Stimulated activated CD4-positive, alpha-beta T cell treated with anti-CD3 and anti-CD28 coated beads, TNF-alpha, amount 100 ng/mL, for 48 hours (primary cell): ENCODE measurements around the gene ZNG1B.
"Not testable (repeated sequence)": the region's sequence is repeated elsewhere in the genome, so short reads cannot be mapped to it uniquely, and the experiment has no call there.

Experiments
- DNase-seq, 3 donors: peaks; one replicate each; pipeline ENCODE4 v3.0.0-alpha.2; 2020; ENCODE audit warnings: low read depth in 3 of 3

The ZNG1B gene

DNA sequence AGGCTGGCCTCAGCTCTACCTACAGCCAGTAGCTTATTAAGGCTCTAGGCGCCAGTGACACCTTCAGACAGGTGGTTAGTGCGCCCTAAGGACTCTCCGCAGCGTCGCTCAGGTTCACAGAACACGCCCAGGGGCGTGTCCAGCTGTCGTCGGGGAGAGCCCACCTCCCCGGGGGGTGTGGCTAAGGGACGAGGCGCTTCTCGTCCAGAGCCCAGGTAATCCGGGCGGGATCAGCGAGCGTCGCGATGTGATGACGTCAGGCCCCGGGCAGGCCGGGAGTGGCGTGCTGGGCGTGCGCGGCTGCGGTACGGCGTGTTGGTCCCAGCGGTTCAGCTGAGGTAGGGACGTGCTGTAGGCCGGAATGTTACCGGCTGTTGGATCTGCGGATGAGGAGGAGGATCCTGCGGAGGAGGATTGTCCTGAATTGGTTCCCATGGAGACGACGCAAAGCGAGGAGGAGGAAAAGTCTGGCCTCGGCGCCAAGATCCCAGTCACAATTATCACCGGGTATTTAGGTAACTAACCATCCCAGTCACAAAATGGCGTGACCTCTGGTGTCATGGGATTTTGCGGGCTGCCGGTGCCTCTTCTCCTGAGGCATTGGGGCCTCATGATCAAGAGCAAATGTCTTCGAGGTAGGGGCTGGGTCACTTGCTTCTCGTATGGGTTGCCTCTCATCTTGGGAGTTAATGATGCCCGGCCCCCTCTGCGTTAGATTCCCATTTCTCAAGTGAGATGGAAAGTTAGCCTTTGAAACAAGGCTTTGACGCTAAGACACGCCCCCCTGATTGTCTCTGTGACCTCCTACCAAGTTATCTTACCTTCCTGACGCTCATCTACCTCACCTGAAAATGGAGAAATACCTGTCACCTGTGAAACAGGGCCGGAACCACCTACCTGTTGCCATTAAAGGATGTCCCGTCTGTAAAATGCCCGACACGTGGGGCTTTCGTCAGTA lies at the start of gene ZNG1B:
TSS of gene ZNG1B (plus strand) at position 184 of the 958 bp plus-strand sequence. CDS start at position 362, 178 bp downstream.
- peak; percentile 31 to 66 (median 56) for DNase-seq

GRCh38 chr2:113390124-113390849 lies 47.2 kb upstream of the ZNG1B start:
- DNase-seq: peak; percentile 16 to 33 (median 30)

DNA sequence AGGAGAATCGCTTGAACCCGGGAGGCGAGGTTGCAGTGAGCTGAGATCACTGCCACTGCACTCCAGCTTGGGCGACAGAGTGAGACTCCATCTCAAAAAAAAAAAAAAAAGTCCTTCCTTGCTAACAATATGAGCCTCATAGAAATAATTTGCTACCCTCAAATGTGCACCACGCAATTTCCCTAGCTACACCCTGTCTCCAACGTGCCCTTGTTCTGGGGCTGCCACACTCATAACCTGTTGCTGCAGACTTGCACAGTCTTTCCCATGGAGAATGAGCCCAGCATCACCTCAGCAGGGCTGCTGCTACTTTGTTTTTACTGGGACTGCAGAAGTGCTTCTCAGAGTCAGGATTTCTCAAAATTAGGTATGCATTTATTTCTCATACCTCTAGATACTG lies 46.4 kb upstream of the ZNG1B start:
- no peak for DNase-seq

DNA sequence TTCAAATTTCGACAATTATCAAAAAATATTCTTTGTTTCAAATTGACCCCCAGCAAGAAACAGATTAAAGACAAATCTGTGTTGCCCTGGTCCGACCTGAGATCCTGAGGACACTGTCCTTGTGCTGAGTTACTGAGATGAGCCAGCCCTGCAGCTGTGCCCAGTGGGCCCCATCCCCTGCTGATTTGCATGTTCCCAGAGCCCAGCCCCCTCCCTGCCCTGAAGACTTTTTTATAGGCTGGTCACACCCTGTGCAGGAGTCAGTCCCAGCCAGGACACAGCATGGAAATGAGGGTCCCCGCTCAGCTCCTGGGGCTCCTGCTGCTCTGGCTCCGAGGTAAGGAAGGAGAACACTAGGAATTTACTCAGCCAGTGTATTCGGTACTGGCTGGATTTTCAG lies 31.4 kb upstream of the ZNG1B start:
- DNase-seq: no peak

DNA sequence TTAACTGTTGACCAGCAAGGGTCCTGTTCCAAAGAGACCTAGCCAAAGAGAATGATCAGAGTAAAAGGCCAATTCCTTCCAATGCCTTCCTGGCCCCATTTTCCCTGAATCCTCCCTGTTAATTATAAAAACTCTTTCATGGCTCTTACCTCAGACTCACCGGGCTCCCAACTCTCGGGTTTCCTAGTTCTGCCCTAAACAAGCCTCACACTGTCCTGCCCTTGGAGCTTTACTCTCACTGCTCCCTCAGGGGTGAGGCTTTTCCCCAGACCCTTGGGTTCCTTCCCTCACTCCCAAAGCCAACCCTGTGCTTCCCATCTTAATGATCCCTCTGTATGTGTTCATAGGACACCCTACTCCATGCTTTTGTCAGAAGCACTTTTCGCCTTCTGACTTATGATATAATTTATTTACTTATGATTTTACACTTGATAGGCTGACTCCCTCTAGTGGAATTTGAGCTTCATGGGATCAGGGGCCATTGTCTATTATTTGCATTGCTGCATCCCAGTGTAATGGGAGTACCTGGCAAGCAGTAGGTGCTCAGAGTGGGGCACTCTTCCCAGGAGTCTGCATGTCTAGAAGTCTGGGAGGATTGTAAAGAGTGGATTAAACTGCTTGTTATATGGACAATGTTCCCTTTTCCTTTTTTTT lies 29.9 kb upstream of the ZNG1B start:
- no peak for DNase-seq

GRCh38 chr2:113411725-113412352 lies 25.7 kb upstream of the ZNG1B start:
- DNase-seq: not testable (repeated sequence)

- not testable (repeated sequence) for DNase-seq
Observed at GRCh38 chr2:113412774-113413173, 24.7 kb upstream of the ZNG1B start.

DNA sequence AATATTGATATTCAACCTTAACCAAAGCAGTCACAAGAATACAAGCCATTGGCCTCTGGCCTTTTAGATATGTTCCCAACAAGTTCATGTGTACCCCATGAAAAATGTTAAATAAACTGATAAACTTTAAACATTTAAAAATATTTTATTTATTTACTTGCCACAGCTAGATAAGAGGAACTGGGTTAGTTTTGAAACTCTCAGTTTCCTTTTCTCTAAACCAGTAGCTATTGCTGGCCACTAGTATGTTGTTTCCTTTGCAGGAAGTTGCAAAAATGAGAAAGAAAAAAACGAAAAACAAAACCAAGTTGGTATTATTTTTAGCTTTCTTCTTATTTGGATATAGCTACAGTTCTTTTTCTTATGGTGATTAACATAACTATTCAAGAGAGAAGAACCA lies 5.7 kb upstream of the ZNG1B start:
- DNase-seq: not testable (repeated sequence)

DNA sequence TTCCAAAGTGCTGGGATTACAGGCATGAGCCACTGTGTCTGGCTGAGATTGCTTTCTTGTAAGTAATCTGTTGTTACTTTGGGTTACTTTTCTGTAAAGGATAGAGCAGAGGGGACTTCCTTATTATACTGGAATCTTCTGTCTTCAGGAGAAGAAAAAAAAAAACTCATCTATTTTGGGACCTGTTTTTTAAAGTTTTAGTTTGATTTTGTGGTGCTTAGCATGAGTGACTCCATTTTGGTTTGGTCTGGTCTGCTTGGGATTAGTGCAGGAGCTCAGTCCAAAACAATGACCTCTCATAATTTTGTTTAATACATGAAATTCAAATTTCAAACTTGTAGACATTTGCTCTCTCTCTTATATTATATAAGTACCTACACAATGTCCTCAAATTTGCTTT lies 4.0 kb upstream of the ZNG1B start:
- DNase-seq: not testable (repeated sequence)

- DNase-seq: not testable (repeated sequence)
Observed at GRCh38 chr2:113465770-113466169, 28.3 kb downstream of the ZNG1B start.

DNA sequence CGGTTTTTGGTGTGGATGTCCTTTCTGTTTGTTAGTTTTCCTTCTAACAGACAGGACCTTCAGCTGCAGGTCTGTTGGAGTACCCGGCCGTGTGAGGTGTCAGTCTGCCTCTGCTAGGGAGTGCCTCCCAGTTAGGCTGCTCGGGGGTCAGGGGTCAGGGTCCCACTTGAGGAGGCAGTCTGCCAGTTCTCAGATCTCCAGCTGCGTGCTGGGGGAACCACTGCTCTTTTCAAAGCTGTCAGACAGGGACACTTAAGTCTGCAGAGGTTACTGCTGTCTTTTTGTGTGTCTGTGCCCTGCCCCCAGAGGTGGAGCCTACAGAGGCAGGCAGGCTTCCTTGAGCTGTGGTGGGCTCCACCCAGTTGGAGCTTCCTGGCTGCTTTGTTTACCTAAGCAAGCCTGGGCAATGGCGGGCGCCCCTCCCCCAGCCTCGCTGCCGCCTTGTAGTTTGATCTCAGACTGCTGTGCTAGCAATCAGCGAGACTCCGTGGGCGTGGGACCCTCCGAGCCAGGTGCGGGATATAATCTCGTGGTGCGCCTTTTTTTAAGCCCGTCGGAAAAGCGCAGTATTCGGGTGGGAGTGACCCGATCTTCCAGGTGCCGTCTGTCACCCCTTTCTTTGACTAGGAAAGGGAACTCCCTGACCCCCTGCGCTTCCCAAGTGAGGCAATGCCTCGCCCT lies 39.3 kb downstream of the ZNG1B start:
- DNase-seq: not testable (repeated sequence)

DNA sequence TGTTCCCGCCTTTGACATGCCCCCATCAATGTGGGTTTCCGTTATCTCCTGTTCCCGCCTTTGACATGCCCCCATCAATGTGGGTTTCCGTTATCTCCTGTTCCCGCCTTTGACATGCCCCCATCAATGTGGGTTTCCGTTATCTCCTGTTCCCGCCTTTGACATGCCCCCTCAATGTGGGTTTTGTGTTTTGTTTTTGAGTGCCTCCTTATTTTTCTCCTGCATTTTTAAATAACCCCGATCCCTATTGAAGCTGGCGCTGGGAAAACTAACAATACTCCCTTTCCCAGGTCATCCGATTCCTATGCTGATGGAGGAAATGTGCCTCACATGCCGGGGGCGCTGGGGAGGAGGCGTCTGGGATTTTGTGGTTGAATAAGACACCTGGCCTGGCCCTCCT lies 59.0 kb downstream of the ZNG1B start:
- not testable (repeated sequence) for DNase-seq

DNA sequence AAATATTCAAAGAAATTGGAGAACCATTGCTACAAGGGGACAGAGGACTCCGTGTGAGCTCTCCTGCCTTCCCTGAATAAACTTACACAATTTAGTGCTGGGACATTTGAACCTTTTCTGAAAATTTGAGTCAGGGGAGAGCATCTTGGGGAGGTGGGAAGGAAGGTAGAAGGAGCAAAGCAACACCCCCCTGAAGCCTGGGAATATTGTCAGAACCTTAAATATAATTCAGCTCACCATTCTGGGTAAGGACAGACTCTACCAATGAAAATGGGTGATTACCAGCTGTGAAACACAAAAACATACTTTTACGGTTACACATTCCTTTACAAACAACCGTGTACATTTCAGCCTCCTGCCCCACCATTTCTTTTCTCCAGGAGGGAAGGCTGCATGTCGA lies 60.9 kb downstream of the ZNG1B start, which contains the start of gene FOXD4L1:
TSS of gene FOXD4L1 (plus strand) at position 301 of the 400 bp plus-strand sequence. CDS start 592 bp downstream, outside the sequence.
- DNase-seq: not testable (repeated sequence)

GRCh38 chr2:113499019-113499885 lies 61.8 kb downstream of the ZNG1B start:
- not testable (repeated sequence) for DNase-seq

DNA sequence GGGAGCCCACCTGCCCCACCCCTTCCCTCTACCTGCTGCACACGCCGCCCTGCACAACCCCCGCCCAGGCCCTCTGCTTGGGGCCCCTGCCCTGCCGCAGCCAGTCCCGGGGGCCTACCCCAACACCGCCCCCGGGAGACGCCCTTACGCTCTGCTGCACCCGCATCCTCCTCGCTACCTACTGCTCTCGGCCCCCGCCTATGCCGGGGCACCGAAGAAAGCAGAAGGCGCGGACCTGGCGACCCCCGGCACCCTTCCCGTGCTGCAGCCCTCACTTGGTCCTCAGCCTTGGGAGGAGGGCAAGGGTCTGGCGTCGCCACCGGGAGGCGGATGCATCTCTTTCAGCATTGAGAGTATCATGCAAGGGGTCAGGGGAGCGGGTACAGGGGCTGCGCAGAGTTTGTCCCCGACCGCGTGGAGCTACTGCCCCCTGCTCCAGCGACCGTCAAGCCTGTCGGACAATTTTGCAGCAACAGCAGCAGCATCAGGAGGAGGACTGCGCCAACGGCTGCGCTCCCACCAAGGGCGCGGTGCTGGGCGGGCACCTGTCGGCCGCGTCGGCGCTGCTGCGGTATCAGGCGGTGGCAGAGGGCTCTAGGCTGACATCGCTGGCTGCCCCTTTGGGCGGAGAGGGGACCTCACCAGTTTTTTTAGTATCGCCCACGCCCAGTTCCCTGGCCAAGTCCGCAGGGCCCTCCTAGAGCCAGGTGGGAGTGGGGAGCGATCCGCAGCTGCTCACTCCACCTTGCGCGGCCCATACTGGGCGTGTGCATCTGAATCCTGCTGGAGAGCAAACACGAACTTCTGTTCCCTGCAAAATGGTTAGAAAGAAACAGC lies 62.6 kb downstream of the ZNG1B start:
- not testable (repeated sequence) for DNase-seq

DNA sequence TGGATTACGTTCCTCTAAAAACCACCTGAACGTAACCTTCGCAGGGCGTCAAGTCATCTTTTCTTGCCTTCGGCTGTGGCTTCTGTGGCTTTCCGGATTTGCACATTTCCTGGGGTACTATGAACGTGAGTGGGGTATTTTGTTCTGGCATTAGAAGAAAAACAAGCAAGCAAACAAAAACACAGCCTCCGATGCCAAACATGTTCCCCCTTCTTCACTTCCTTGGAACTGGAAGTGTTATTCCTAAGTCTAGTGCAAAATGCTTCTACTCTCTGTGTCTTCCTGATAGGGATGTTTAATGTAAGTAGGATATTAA lies 63.2 kb downstream of the ZNG1B start:
- not testable (repeated sequence) for DNase-seq

- DNase-seq: not testable (repeated sequence)
Observed at GRCh38 chr2:113502216-113503093, 65.0 kb downstream of the ZNG1B start.
